GM21528 (cell line): Measurements from ENCODE around the gene TMEM186.
A peak's percentile ranks its signal among the peaks of the same experiment; 100 is the strongest.
"Not testable (repeated sequence)": the region's sequence is repeated elsewhere in the genome, so short reads cannot be mapped to it uniquely, and the experiment has no call there.

Source experiments
- ATAC-seq: cut with Tn5 transposase; IDR thresholded peaks from one replicate; pipeline ENCODE4 v1.9.1; 2021; ENCODE audit warnings: mild to moderate bottlenecking, moderate library complexity; ENCODE audit not compliant: unreplicated experiment, low FRiP score

TMEM186 gene

DNA sequence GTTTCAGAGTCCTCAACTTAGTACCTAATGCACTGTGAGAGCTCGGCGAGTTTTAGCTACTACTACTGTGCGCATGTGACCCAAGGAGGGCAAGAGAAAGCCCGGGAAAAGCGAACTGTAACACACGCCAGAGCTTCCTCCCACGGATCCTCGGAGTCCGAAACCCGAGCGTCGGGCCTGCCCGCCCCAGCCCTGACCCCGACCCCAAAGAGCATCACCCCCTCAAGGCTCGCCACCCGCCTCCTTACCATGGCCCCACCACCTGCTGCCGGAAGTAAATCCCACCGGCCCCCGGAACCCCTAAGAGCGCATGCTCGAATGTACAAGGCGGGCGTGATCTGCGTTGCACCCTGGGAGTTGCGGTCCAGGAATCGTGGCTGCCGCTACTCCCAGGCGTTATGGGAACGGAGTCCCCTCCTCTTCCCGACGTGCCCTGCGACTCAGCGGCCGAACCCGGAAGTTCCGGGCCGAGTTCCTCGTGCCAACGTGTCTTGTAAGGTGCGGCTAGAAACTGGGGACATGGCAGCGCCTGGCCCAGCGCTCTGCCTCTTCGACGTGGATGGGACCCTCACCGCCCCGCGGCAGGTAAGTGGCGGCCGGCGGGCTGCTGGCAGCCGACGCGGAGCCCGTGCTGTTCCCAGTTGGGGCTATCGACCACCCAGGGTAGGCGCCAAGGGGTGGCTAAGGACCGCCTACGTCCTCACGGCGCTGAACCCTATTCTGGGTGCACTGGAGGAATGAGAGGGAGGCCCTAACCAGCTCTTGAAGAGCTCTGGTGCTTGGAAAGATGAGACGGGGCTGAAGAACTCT lies at the start of gene TMEM186, which contains the start of gene PMM2:
TSS of gene TMEM186 (minus strand) at position 276 of the 810 bp plus-strand sequence. CDS start at position 251, 25 bp downstream.
TSS of gene PMM2 (plus strand) at position 476 of the 810 bp plus-strand sequence. CDS start at position 520, 44 bp downstream.
- ATAC-seq, result peak; percentile 94

DNA sequence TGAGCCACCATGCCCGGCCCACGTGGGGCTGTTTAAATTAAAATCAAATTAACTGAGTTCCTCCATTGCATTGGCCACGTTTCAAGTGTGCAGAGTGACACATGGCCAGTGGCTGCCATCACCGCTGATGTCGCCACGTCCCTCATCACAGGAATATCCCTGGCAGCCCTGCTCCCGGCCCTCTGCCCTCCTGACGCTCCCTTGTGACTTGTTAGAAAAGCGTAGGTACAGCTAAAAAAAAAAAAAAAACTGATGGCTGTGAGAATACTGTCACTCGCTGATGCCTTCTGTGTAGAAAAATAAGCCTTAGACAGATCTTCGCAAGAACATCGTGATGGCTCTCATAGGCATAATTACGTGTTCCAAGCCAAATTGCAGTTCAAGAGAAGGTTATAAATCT lies 49.7 kb upstream of the TMEM186 start:
- ATAC-seq, result no peak

- ATAC-seq, result no peak
Measured at GRCh38 chr16:8846401-8846932, 49.0 kb upstream of the TMEM186 start.

GRCh38 chr16:8845699-8846298 lies 48.4 kb upstream of the TMEM186 start:
- no peak for ATAC-seq

GRCh38 chr16:8843296-8843695 lies 45.9 kb upstream of the TMEM186 start:
- ATAC-seq, result not testable (repeated sequence)

GRCh38 chr16:8842016-8842415 lies 44.6 kb upstream of the TMEM186 start:
- ATAC-seq, result not testable (repeated sequence)

DNA sequence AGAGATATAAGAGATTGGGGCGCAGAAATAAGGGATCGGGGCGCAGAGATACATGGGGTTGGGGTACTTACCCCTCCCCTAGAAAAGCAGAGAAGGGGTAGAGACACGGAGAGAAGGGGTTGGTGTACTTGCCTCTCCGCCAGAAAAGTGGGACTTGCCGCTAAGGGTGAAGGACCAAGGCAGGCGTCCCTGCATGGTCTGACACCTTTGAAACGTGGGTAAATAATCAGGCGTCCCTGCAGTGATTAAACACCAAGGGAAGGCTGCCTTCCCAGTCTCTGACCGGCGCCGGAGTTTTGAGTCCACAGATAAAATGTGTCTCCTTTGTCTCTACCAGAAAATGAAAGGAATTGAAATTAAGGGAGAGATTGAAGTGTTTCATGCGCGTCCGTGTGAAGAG lies 40.2 kb upstream of the TMEM186 start:
- not testable (repeated sequence) for ATAC-seq

DNA sequence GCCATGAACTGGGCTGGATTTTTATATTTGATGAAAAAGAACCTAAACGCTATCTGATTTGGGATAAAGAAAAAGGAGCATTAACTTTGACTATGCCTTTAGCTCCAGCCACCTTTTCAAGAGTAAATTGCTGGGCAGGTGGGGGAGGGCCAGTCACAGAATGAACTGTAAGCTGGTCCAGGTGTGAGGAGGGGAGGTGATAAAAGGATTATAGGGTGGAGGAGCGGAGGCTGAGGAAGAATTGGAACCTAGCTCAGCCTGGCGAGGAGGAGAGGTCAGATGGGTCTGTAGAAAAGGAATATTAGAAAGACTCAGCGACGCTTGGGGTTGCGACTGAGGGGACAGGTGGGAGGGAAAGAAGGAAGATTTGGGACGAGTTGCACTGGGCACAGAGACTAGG lies 39.4 kb upstream of the TMEM186 start:
- ATAC-seq, result not testable (repeated sequence)

GRCh38 chr16:8832717-8833105 lies 35.3 kb upstream of the TMEM186 start:
- ATAC-seq, result no peak

DNA sequence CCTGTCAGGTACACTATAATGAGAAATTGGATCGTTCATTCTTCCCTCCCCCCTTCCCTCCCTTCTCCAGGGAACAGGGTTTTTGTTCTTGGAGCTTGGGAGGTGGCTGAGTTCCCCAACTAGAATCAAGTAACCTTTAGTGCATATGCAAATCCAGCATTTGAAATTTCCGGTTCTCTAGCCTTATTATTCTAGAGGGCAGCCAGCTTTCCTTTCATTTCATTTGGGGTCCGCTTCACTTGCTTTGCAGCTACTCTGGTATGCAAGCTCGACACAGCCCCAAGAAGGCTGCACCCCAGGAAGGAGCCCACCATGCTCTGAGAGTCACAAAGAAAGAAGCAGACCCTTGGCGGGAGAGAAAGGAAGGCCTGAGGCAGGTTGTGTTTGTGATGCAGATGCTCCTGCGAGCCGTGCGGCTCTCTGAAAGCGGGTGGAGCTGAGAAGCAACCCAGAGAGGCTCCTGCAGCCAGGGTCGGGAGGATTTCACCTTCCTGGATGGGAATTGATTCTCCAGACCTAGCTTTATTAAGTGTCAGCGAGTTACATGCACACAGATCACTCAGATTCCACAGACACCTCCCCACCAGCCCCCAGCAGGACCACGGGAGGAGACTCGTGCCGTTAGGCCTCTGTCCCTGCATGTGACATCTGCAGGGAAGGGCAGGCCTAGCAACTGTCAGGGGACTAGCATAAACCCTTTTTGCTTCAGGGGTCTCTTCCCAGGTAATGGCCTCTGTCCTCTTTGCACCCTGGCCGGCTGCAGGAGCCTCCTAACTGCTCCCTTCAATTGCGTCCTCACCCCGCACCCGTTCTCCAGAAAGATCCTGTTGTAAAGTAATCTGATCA lies 34.7 kb upstream of the TMEM186 start:
- ATAC-seq, result no peak

DNA sequence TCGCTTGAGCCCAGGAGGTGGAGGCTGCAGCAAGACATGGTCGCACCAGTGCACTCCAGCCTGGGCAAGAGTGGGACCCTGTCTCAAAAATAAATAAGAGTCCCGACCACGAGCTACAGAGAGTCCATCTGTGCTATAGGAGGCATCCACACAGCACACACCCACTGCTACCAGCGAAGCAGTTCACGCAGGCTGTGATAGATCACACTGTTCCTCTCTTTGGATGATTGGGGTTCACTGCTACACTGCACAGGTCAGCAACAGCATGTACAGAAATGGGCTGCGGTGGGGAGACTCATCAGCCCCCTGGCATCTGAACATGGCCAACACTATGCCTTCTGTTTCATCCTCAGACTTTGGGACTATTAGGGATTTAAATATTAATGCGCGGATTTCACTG lies 34.0 kb upstream of the TMEM186 start:
- ATAC-seq, result no peak

DNA sequence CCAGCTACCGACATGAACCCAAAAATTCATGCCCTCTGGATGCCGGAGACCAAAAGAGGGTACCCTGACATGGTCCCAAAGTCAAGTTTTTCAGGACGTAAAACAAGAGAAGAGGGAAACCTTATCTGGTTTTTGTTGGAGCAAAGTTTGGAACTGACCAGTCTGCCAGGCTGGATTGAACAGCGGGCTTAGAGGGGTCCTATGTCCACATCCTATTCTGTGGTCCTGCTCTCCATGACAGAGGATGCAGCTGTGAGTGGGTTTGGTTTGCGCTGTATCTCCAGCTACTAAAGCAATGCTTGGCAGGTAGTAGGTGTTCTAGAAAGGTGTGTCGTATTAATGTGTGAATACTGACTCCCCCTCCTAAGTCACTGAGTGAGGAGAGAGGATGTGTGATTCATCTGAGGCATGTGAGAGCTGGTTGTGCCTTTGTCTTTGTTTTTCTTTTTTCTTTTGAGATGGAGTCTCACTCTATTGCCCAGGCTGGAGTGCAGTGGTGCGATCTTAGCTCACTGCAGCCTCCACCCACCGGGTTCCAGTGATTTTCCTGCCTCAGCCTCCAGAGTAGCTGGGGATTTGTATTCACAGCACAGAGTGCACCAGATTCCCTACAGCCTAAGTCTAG lies 31.2 kb upstream of the TMEM186 start:
- no peak for ATAC-seq

DNA sequence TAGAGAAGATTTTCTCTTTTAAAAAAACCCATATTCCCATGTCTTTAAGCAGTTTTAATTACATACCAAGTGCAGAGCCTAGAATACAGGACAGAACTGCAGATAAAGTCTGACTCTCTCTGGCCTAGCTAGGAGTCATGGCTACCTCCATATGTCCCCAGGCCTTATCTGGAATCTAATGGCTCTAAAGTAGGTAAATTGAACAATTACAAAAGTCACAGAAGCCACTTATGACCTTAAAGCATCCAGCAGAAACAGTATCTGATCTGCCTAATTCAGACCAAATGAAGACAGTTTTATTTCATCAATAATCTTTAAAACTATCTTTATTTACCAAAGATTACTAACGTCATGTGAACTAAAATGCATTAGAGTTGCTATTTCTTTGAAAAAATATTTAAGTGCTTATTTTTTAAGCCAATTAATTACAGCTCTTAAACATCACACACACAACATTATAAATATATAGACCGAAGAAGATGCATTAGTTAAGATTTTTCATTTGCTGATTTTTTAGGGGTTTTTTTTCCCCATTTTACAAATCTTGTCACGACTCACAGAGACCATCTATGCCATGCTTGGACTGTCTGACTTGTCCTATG lies 28.9 kb upstream of the TMEM186 start:
- ATAC-seq, result no peak

- no peak for ATAC-seq
Measured at GRCh38 chr16:8822403-8822802, 25.0 kb upstream of the TMEM186 start.

GRCh38 chr16:8819411-8820034 lies 22.1 kb upstream of the TMEM186 start:
- ATAC-seq, result no peak

GRCh38 chr16:8818504-8819270 lies 21.2 kb upstream of the TMEM186 start:
- peak; percentile 60 for ATAC-seq

- no peak for ATAC-seq
Measured at GRCh38 chr16:8816967-8817655, 19.7 kb upstream of the TMEM186 start.
